OCI-LY7 (cell line): ENCODE measurements around the gene HOXD4. TPM values are rescaled to one million over a fixed set of nuclear protein-coding genes. Genes with fewer than 3 reads are reported as not detected.

ENCODE experiments used
- BruUV-seq: library from RNA; stranded (reverse); fragments of 400-500 nt; replicated peaks from 2 replicates; lab custom pipeline; 2021; lab: Mats Ljungman, UMichigan
- CTCF ChIA-PET: fragments of 300-600 bp; sonication (Branson Sonifier 250); formaldehyde crosslinking; loops from one replicate; lab custom pipeline; 2022; ENCODE audit warnings: antibody characterized with exemption; ENCODE audit not compliant: unreplicated experiment; lab: Charles Lee
- POLR2A ChIA-PET: fragments of 300-600 bp; sonication (Branson Sonifier 250); formaldehyde crosslinking; loops from one replicate; lab custom pipeline; 2022; ENCODE audit warnings: antibody characterized with exemption; lab: Charles Lee
- DNase-seq: peaks from one replicate; pipeline ENCODE4 v3.0.0-alpha.2; 2015; ENCODE audit warnings: low spot score
- H2AFZ ChIP-seq: fragments of 200-600 bp; sonication (generic), shearing (Covaris generic); 2 replicates; pipeline ENCODE4 v1.6.1; 2014; ENCODE audit warnings: mild to moderate bottlenecking, antibody characterized with exemption, low read length, moderate library complexity
- H3K27ac ChIP-seq: fragments of 200-600 bp; sonication (generic); 2 replicates; pipeline ENCODE4 v1.5.1; 2014; ENCODE audit warnings: mixed run types, low read depth, mild to moderate bottlenecking, moderate library complexity, low read length, inconsistent platforms; ENCODE audit not compliant: poor library complexity, severe bottlenecking
- H3K36me3 ChIP-seq: fragments of 200-600 bp; sonication (generic); 2 replicates; pipeline ENCODE4 v1.6.1; 2014; ENCODE audit warnings: mild to moderate bottlenecking, antibody characterized with exemption, low read length, moderate library complexity, mixed read lengths; ENCODE audit not compliant: insufficient read depth
- H3K4me1 ChIP-seq: fragments of 200-600 bp; sonication (generic); 2 replicates; pipeline ENCODE4 v1.5.1; 2014; ENCODE audit warnings: mild to moderate bottlenecking, low read length; ENCODE audit not compliant: insufficient read depth, poor library complexity, severe bottlenecking
- H3K4me2 ChIP-seq: fragments of 200-600 bp; sonication (generic); 2 replicates; pipeline ENCODE4 v1.6.1; 2014; ENCODE audit warnings: mild to moderate bottlenecking, low read length
- H3K4me3 ChIP-seq: fragments of 200-600 bp; sonication (generic); 2 replicates; pipeline ENCODE4 v1.5.1; 2014; ENCODE audit warnings: mild to moderate bottlenecking, low read depth, low read length; ENCODE audit not compliant: poor library complexity, severe bottlenecking
- H3K79me2 ChIP-seq: fragments of 200-600 bp; sonication (generic); 2 replicates; pipeline ENCODE4 v1.6.1; 2016; ENCODE audit warnings: low read depth, mild to moderate bottlenecking, low read length, moderate library complexity, mixed read lengths; ENCODE audit not compliant: insufficient read depth
- H3K9me2 ChIP-seq: fragments of 200-600 bp; sonication (generic); 2 replicates; pipeline ENCODE4 v1.6.1; 2016; ENCODE audit warnings: mild to moderate bottlenecking, low read length, mixed read lengths; ENCODE audit not compliant: insufficient read depth
- H3K9me3 ChIP-seq: fragments of 200-600 bp; sonication (generic); 2 replicates; pipeline ENCODE4 v1.6.1; 2014; ENCODE audit warnings: mild to moderate bottlenecking, mixed run types, low read length, mixed read lengths
- H4K20me1 ChIP-seq: fragments of 200-600 bp; sonication (generic); 2 replicates; pipeline ENCODE4 v1.6.1; 2014; ENCODE audit warnings: mild to moderate bottlenecking, antibody characterized with exemption, low read length, moderate library complexity, mixed read lengths; ENCODE audit not compliant: insufficient read depth
- CTCF ChIP-seq: fragments of 200-600 bp; sonication (generic); conservative IDR thresholded peaks from 2 replicates; pipeline ENCODE4 v1.5.1; 2014; ENCODE audit warnings: mild to moderate bottlenecking, antibody characterized with exemption, low read length, moderate library complexity, mixed read lengths
- EZH2phosphoT487 ChIP-seq: fragments of 200-600 bp; sonication (generic); IDR thresholded peaks from 2 replicates; pipeline ENCODE4 v1.6.1; 2018; ENCODE audit warnings: low read depth, borderline replicate concordance, mild to moderate bottlenecking, mixed run types, antibody characterized with exemption, low read length, moderate library complexity, mixed read lengths
- intact Hi-C: fragments of 100-400 bp; cut with micrococcal nuclease; formaldehyde crosslinking; loops from one replicate; pipeline ENCODE4 v1.10.0; 2022; ENCODE audit not compliant: unreplicated experiment
- total RNA-seq, 2 experiments: library from RNA; depleted of rRNA in 1 of 2; stranded (reverse); fragments of >200 nt in 1 of 2; shearing (Covaris generic) in 1 of 2; gene quantifications; 2 replicates each; pipeline ENCODE4 v1.2.3, GENCODE V29; 2014 to 2022

Gene HOXD4
- total RNA-seq, 2 experiments from 2014 or later: not detected

- Histone ChIP-seq H3K9me3 (no peaks in the 10 kb centered on the region), H3K4me2 (no peak overlapping the region), H3K9me2 (no peaks in the 10 kb centered on the region), H3K27ac (no peak overlapping the region), H3K4me3 (no peak overlapping the region), H3K79me2 (no peaks in the 10 kb centered on the region), H3K4me1 (no peaks in the 10 kb centered on the region), H2AFZ (no peak overlapping the region), H4K20me1 (no peaks in the 10 kb centered on the region), H3K36me3 (no peaks in the 10 kb centered on the region)
- intact Hi-C loops: no loop called here
- TF ChIP-seq CTCF (no peak), EZH2phosphoT487 (no peak)
- ChIA-PET POLR2A (no interaction called here), CTCF (no interaction called here)
- DNase-seq: no peak
- no TSS peak for BruUV-seq
Measured at GRCh38 chr2:176158855-176159662, 7.7 kb downstream of the HOXD4 start.

GRCh38 chr2:176159663-176160250, 8.4 kb downstream of the HOXD4 start:
- intact Hi-C loops: no loop called here

More at GRCh38 chr2:176159663-176160250, 8.4 kb downstream of the HOXD4 start:
- no peaks in the 10 kb centered on the region for H3K36me3 ChIP-seq
- CTCF ChIA-PET: no interaction called here
- H3K4me2 ChIP-seq: no peak overlapping the region
- H3K4me3 ChIP-seq: no peak overlapping the region
- POLR2A ChIA-PET: no interaction called here
- no peak overlapping the region for H2AFZ ChIP-seq
- H3K27ac ChIP-seq: no peak overlapping the region
- no peaks in the 10 kb centered on the region for H4K20me1 ChIP-seq
- no peaks in the 10 kb centered on the region for H3K79me2 ChIP-seq
- H3K9me3 ChIP-seq: no peaks in the 10 kb centered on the region
- DNase-seq: no peak
- H3K4me1 ChIP-seq: no peaks in the 10 kb centered on the region
- H3K9me2 ChIP-seq: no peaks in the 10 kb centered on the region
- no TSS peak for BruUV-seq
- TF ChIP-seq EZH2phosphoT487 (no peak), CTCF (no peak)
